ENCODE measurements around the gene TOB1.

The TOB1 gene

DNA sequence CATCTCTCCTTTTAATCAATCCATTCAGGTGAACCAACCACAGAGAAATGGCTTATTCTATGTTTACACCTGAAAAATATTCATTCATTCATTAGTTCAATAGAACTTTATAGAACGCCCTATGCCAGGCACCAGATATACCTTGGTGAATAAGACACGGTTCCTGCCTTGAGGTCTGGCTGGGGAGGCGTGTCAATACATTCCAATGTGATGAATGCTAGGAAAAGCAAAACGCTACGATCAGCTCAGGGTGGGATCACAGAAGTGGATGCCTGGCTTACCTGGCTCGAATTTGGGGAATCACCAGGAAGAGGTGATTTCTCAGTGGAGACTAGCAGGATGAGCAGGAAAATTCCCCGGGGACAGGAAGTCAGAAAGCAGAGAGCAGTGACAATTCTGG lies 48.3 kb downstream of the TOB1 start:
- no peak for DNase-seq (ENCODE audit: low read depth, low spot score)
- TF ChIP-seq ZNF274 (IDR thresholded peaks at IDR 0.05; ENCODE audit: low read depth, low read length) (no peak), SUZ12 (IDR thresholded peaks at IDR 0.05; ENCODE audit: extremely low read depth, insufficient read depth, insufficient read length) (no peak), YY1 (IDR thresholded peaks at IDR 0.05; ENCODE audit: insufficient read depth, insufficient read length) (no peak)
- Histone ChIP-seq H3K27me3 (ENCODE audit: insufficient read depth, insufficient read length) (no peaks in the 10 kb centered on the region), H3K36me3 (ENCODE audit: insufficient read depth, insufficient read length, low read length) (no peaks in the 10 kb centered on the region), H3K9ac (ENCODE audit: insufficient read length, low read depth) (no peak overlapping the region), H3K9me3 (ENCODE audit: insufficient read depth, low read length) (no peaks in the 10 kb centered on the region), H3K4me1 (ENCODE audit: insufficient read depth, insufficient read length) (peaks cover 6% of the 10 kb centered on the region), H3K4me3 (ENCODE audit: insufficient read length, low read depth) (no peak overlapping the region)

DNA sequence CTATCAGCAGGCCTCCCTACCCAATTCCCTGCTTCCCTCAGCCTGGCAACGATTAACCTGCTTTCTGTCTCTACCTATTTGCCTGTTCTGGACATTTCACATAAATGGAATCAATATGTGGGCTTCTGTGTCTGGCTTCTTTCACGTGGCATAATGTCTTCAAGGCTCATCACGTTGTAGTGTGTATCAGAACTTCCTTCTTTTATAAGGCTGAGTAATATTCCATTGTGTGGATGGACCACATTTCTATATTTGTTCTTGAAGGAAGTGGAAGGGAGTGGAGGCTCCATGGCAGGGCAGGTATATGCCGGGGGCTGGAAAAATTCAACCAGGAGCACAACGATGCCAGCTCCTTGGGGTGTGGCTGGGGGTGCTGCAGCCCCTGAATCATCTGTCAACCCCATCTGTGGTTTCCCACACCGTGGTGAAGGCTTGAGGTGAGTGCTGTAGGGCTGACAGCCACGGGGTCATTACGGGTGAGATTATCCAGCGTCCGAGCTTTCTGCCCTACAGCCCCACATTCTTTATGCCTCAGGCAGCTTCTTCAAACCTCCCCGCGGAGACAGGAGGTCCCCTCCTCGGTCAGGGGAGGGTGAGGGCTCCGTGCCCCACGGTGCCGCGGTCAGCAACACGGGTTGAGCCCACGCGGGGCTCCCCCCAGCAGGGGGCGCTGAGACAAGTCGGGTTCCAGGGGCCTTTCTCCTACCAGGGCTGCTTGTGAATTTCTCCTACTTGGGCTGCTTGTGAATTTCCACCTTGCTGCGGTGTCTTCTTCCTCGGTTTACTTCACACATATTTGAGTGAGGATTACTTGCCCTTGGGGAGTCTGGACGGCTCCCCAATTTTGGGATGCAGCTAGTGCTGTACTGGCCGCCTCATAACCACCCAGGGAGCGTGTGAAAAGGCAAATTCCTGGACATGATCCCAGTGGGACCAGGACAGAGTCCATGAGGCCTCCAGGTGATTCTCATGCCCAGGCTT lies 49.1 kb downstream of the TOB1 start:
- peaks cover 6% of the 10 kb centered on the region for H3K4me1 ChIP-seq (ENCODE audit: insufficient read depth, insufficient read length)
- no peak for TF ChIP-seq ZNF274 (IDR thresholded peaks at IDR 0.05; ENCODE audit: low read depth, low read length)
- TF ChIP-seq SUZ12 (IDR thresholded peaks at IDR 0.05; ENCODE audit: extremely low read depth, insufficient read depth, insufficient read length), result no peak
- no peak for TF ChIP-seq YY1 (IDR thresholded peaks at IDR 0.05; ENCODE audit: insufficient read depth, insufficient read length)
- H3K9ac ChIP-seq (ENCODE audit: insufficient read length, low read depth), result peak overlapping the region; percentile 23
- no peaks in the 10 kb centered on the region for H3K27me3 ChIP-seq (ENCODE audit: insufficient read depth, insufficient read length)
- H3K9me3 ChIP-seq (ENCODE audit: insufficient read depth, low read length), result no peaks in the 10 kb centered on the region
- DNase-seq (ENCODE audit: low read depth, low spot score), result no peak
- H3K4me3 ChIP-seq (ENCODE audit: insufficient read length, low read depth), result no peak overlapping the region
- H3K36me3 ChIP-seq (ENCODE audit: insufficient read depth, insufficient read length, low read length), result no peaks in the 10 kb centered on the region

DNA sequence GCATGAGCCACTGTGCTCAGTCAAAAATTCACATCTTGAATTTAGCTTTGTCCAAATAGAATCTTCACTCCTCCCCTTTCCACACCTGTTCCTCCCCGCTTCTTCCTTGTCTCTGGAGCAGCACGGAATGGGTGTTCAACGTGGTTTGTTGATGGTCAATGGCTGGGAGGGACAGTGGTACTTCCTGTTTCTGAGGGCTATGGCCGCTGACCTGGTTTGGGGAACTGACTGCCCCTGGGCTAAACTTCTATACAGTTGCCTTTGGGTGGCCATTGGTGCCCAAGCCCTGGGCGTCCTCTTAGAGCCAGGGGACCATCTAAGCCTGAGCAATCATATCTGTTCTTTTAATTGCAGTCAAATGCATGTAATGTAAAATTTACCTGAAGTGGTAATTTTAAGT lies 49.9 kb downstream of the TOB1 start:
- H3K36me3 ChIP-seq (ENCODE audit: insufficient read depth, insufficient read length, low read length), result no peaks in the 10 kb centered on the region
- no peak for DNase-seq (ENCODE audit: low read depth, low spot score)
- H3K9ac ChIP-seq (ENCODE audit: insufficient read length, low read depth), result no peak overlapping the region
- no peak for TF ChIP-seq YY1 (IDR thresholded peaks at IDR 0.05; ENCODE audit: insufficient read depth, insufficient read length)
- no peak for TF ChIP-seq SUZ12 (IDR thresholded peaks at IDR 0.05; ENCODE audit: extremely low read depth, insufficient read depth, insufficient read length)
- TF ChIP-seq ZNF274 (IDR thresholded peaks at IDR 0.05; ENCODE audit: low read depth, low read length), result no peak
- H3K27me3 ChIP-seq (ENCODE audit: insufficient read depth, insufficient read length), result no peaks in the 10 kb centered on the region
- H3K9me3 ChIP-seq (ENCODE audit: insufficient read depth, low read length), result no peaks in the 10 kb centered on the region
- no peak overlapping the region for H3K4me3 ChIP-seq (ENCODE audit: insufficient read length, low read depth)
- H3K4me1 ChIP-seq (ENCODE audit: insufficient read depth, insufficient read length), result peaks cover 6% of the 10 kb centered on the region

DNA sequence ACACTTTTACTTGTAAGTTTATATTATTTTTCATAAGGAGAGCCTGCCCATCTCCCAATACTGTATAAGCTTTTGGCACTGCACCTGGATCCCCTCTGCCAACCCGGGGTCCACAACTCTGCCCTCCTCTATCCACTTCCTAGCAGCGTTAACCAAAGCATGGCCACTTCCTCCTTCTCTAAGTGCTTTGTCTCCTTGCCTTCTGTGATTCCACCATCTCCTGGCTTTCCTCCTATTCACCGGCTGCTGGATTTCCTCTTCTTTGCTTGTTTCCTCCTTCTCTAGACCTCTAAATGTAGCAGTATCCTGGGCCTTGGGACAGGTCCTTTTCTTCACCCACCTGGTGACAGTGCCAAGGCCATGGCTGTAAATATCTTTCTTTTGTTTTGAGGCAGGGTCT lies 50.8 kb downstream of the TOB1 start:
- Histone ChIP-seq H3K4me1 (ENCODE audit: insufficient read depth, insufficient read length) (peaks cover 6% of the 10 kb centered on the region), H3K36me3 (ENCODE audit: insufficient read depth, insufficient read length, low read length) (no peaks in the 10 kb centered on the region), H3K27me3 (ENCODE audit: insufficient read depth, insufficient read length) (no peaks in the 10 kb centered on the region), H3K4me3 (ENCODE audit: insufficient read length, low read depth) (no peak overlapping the region), H3K9me3 (ENCODE audit: insufficient read depth, low read length) (no peaks in the 10 kb centered on the region), H3K9ac (ENCODE audit: insufficient read length, low read depth) (no peak overlapping the region)
- no peak for TF ChIP-seq ZNF274 (IDR thresholded peaks at IDR 0.05; ENCODE audit: low read depth, low read length)
- TF ChIP-seq YY1 (IDR thresholded peaks at IDR 0.05; ENCODE audit: insufficient read depth, insufficient read length), result no peak
- no peak for TF ChIP-seq SUZ12 (IDR thresholded peaks at IDR 0.05; ENCODE audit: extremely low read depth, insufficient read depth, insufficient read length)
- DNase-seq (ENCODE audit: low read depth, low spot score), result no peak

DNA sequence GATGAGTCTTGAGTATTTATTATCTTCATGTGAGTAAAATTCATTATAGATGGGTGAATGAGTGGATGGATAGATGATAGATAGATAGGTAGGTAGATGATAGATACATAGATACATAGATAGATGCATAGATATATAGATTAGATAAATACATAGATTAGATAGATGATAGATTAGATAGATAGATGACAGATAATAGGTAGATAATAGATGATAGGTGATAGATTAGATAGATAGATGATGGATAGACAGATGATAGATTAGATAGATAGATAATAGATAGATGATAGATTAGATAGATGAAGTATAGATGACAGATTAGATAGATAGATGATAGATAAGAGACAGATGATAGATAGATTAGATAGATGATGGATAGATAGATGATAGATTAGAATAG lies 52.6 kb downstream of the TOB1 start:
- TF ChIP-seq ZNF274 (IDR thresholded peaks at IDR 0.05; ENCODE audit: low read depth, low read length), result no peak
- no peak for TF ChIP-seq SUZ12 (IDR thresholded peaks at IDR 0.05; ENCODE audit: extremely low read depth, insufficient read depth, insufficient read length)
- no peak for TF ChIP-seq YY1 (IDR thresholded peaks at IDR 0.05; ENCODE audit: insufficient read depth, insufficient read length)
- peaks cover 3% of the 10 kb centered on the region for H3K4me1 ChIP-seq (ENCODE audit: insufficient read depth, insufficient read length)

More for the DNA sequence above, 52.6 kb downstream of the TOB1 start:
- DNase-seq (ENCODE audit: low read depth, low spot score), result no peak
- no peaks in the 10 kb centered on the region; the same call in 1 of the 2 replicates for H3K9me3 ChIP-seq (ENCODE audit: insufficient read depth, low read length)
- no peak overlapping the region for H3K4me3 ChIP-seq (ENCODE audit: insufficient read length, low read depth)
- H3K36me3 ChIP-seq (ENCODE audit: insufficient read depth, insufficient read length, low read length), result no peaks in the 10 kb centered on the region
- H3K9ac ChIP-seq (ENCODE audit: insufficient read length, low read depth), result no peak overlapping the region
- H3K27me3 ChIP-seq (ENCODE audit: insufficient read depth, insufficient read length), result no peaks in the 10 kb centered on the region

Data from NT2/D1 (cell line).